CD4-positive, alpha-beta T cell (primary cell): Measurements from ENCODE around the gene AUTS2. TPM values are rescaled to one million over a fixed set of nuclear protein-coding genes. Genes with fewer than 3 reads are reported as not detected.

Experiments
- ATAC-seq: fragments of 200-7000 bp; cut with Tn5 transposase; one replicate; pipeline ENCODE4 v1.10.0; 2022; ENCODE audit warnings: mild to moderate bottlenecking; ENCODE audit not compliant: poor library complexity
- CTCF ChIA-PET: fragments of 350-600 bp; sonication (Branson Sonifier 250); formaldehyde crosslinking; loops from one replicate; lab custom pipeline; 2021; ENCODE audit warnings: antibody characterized with exemption, inconsistent platforms; lab: Charles Lee
- POLR2A ChIA-PET: fragments of 350-600 bp; sonication (Branson Sonifier 250); formaldehyde crosslinking; loops from one replicate; lab custom pipeline; 2021; ENCODE audit warnings: antibody characterized with exemption, inconsistent platforms; lab: Charles Lee
- DNase-seq, 14 experiments: peaks; one replicate each; pipeline ENCODE4 v3.0.0-alpha.2; 2013 to 2020; ENCODE audit warnings: mixed read lengths in 2 of 14
- H3K27ac ChIP-seq, 2 donors: one replicate each; pipeline versions ENCODE4 v1.5.1 to v1.7.0; 2013; ENCODE audit warnings: low read length in 2 of 2, low read depth in 1 of 2, mild to moderate bottlenecking in 1 of 2
- H3K27me3 ChIP-seq, 2 experiments: 1 replicate in 1 of 2; 2 replicates in 1 of 2; pipeline versions ENCODE4 v1.6.1 to v1.7.0; 2013; ENCODE audit warnings: low read length in 2 of 2, control low read depth in 1 of 2, mild to moderate bottlenecking in 1 of 2, moderate library complexity in 1 of 2; ENCODE audit not compliant: insufficient read depth in 2 of 2, control insufficient read depth in 1 of 2
- H3K36me3 ChIP-seq: one replicate; pipeline ENCODE4 v1.6.1; 2013; ENCODE audit warnings: low read length, control low read depth; ENCODE audit not compliant: insufficient read depth
- H3K4me1 ChIP-seq: one replicate; pipeline ENCODE4 v1.6.1; 2013; ENCODE audit warnings: low read length, control low read depth; ENCODE audit not compliant: insufficient read depth
- H3K4me3 ChIP-seq: one replicate; pipeline ENCODE4 v1.5.1; 2013; ENCODE audit warnings: mild to moderate bottlenecking, low read length, moderate library complexity
- H3K9me3 ChIP-seq, 2 experiments: 1 replicate in 1 of 2; 2 replicates in 1 of 2; pipeline versions ENCODE4 v1.6.1 to v1.7.0; 2013; ENCODE audit warnings: low read length in 2 of 2, mild to moderate bottlenecking in 2 of 2, control low read depth in 1 of 2, moderate library complexity in 1 of 2; ENCODE audit not compliant: control insufficient read depth in 1 of 2, insufficient read depth in 1 of 2
- H3K27ac Mint-ChIP-seq: one replicate; pipeline ENCODE4 v1.8.0; 2020; ENCODE audit warnings: mixed read lengths
- H3K27me3 Mint-ChIP-seq: one replicate; pipeline ENCODE4 v1.8.0; 2021; ENCODE audit warnings: mixed read lengths
- H3K36me3 Mint-ChIP-seq: one replicate; pipeline ENCODE4 v1.8.0; 2021; ENCODE audit warnings: low read depth, mixed read lengths
- H3K4me1 Mint-ChIP-seq: one replicate; pipeline ENCODE4 v1.8.0; 2021; ENCODE audit warnings: low read depth, mixed read lengths
- H3K4me3 Mint-ChIP-seq: one replicate; pipeline ENCODE4 v1.8.0; 2020; ENCODE audit warnings: mild to moderate bottlenecking, mixed read lengths
- H3K9me3 Mint-ChIP-seq: one replicate; pipeline ENCODE4 v1.8.0; 2020; ENCODE audit warnings: mixed read lengths
- intact Hi-C, 2 experiments: fragments of 100-400 bp; cut with DNase I in 1 of 2; cut with micrococcal nuclease in 1 of 2; formaldehyde crosslinking; loops; one replicate each; pipeline versions ENCODE4 v1.15.1 to v1.9.0; 2023 to 2025; cut with DNase I, micrococcal nuclease
- total RNA-seq, 174 experiments: library from RNA in 2 of 174; stranded (reverse) in 2 of 174; gene quantifications; one replicate each; pipeline ENCODE4 v1.2.3 and lab custom pipeline; 2021 to 2026
- TF ChIP-seq, protein P1 (sequence below): fragments of 200-600 bp; IDR thresholded peaks from one replicate; pipeline ENCODE4 v1.8.0; 2022; ENCODE audit warnings: antibody characterized with exemption, mild to moderate bottlenecking

Gene AUTS2
- total RNA-seq, 2 experiments from 2014 or later, result 43.6 to 47.6 TPM

DNA sequence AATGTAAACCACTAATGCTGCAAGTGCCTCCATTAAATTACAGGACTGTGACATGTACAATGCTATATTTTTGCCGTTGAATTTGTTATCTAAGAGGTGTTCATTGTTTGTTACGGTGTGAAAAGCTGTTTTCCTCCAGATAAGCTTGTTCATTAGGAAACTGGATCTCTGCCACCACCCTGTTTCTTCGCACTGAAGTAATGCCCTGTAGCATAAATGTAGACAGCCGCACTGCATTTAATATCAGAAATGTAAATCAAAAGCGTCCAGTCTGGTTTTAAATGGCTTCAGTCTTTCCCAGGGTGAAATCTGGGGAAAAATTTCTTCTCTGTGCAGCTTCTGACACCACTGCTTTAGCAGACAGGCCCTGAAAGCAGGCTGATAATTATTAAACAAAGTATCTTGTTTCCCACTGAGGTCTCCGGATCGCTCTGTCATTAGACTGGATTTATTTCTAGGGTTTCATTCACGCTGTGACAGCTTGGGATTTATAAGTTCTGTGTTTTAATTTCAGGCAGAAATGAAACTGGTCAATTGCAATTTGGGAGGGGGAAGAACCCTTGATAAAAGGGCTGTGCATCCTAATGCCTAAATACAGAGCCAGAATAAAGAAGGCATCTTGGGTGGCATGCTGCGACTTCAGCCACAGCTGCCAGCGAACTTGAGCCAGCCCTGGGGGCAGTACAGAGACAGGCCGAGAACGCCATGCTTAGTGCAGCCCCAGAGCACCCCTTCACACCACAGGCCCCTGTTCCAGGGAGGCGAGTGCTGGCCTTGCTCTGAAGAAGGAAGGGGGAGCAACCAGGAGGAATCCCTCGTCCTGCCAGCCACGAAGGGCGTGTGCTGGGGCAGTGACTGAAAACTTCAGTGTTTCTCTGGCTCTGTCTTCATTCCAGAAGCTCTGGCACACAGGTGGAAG lies 985.9 kb downstream of the AUTS2 start:
- Mint-ChIP-seq H3K27me3 (no peaks in the 10 kb centered on the region), H3K36me3 (no peaks in the 10 kb centered on the region), H3K4me1 (no peaks in the 10 kb centered on the region), H3K9me3 (no peaks in the 10 kb centered on the region), H3K4me3 (no peak overlapping the region), H3K27ac (no peak overlapping the region)
- intact Hi-C loops, result loop anchor here in 1 of 2 experiments (10.0 kb wide), 1 partner anchor 111 kb away; no protein-coding TSS in a partner anchor
- TF ChIP-seq, protein P1, sequence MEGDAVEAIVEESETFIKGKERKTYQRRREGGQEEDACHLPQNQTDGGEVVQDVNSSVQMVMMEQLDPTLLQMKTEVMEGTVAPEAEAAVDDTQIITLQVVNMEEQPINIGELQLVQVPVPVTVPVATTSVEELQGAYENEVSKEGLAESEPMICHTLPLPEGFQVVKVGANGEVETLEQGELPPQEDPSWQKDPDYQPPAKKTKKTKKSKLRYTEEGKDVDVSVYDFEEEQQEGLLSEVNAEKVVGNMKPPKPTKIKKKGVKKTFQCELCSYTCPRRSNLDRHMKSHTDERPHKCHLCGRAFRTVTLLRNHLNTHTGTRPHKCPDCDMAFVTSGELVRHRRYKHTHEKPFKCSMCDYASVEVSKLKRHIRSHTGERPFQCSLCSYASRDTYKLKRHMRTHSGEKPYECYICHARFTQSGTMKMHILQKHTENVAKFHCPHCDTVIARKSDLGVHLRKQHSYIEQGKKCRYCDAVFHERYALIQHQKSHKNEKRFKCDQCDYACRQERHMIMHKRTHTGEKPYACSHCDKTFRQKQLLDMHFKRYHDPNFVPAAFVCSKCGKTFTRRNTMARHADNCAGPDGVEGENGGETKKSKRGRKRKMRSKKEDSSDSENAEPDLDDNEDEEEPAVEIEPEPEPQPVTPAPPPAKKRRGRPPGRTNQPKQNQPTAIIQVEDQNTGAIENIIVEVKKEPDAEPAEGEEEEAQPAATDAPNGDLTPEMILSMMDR, result no peak
- H3K4me3 ChIP-seq, result no peak overlapping the region
- no peaks in the 10 kb centered on the region for H3K36me3 ChIP-seq
- ChIA-PET CTCF (interaction anchor here (1.3 kb wide), 1 partner anchor 113 kb away, joined by 3 read pairs; no protein-coding TSS in a partner anchor), POLR2A (interaction anchor here (0.7 kb wide), 2 partner anchors 30 to 38 kb away, joined by 3 read pairs; no protein-coding TSS in a partner anchor)
- H3K9me3 ChIP-seq, result no peaks in the 10 kb centered on the region
- ATAC-seq (no peak), DNase-seq (no peak)
- H3K27ac ChIP-seq, result no peak overlapping the region
- H3K27me3 ChIP-seq, result no peaks in the 10 kb centered on the region
- no peaks in the 10 kb centered on the region for H3K4me1 ChIP-seq

DNA sequence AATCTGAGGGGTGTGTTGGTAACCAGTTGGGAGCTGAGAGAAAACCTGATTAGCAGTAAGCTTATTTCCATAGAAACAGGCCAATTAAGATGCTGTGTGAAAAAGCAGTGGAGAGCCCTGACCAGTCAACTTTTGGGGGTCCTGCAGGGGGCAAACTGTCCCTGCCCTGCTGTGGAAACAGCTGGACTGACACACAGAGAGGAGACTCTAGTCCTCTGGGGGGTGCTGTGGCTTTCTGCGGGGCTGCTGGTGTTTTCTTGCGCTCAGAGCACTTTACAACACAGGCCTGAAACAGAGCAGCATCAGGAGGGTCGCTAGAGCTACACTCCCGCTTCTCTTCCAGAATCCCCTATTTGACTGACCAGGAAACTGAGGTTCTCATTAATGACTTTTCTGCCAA lies 986.8 kb downstream of the AUTS2 start:
- Histone ChIP-seq H3K4me1 (no peaks in the 10 kb centered on the region), H3K9me3 (no peaks in the 10 kb centered on the region), H3K27ac (no peak overlapping the region), H3K4me3 (no peak overlapping the region), H3K36me3 (no peaks in the 10 kb centered on the region), H3K27me3 (no peaks in the 10 kb centered on the region)
- no peak for ATAC-seq
- Mint-ChIP-seq H3K27me3 (no peaks in the 10 kb centered on the region), H3K9me3 (no peaks in the 10 kb centered on the region), H3K4me3 (no peak overlapping the region), H3K36me3 (no peaks in the 10 kb centered on the region), H3K27ac (no peak overlapping the region), H3K4me1 (no peaks in the 10 kb centered on the region)
- ChIA-PET CTCF (interaction anchor here (1.3 kb wide), 1 partner anchor 112 kb away, joined by 3 read pairs; no protein-coding TSS in a partner anchor), POLR2A (interaction anchor here (0.7 kb wide), 2 partner anchors 29 to 38 kb away, joined by 3 read pairs; no protein-coding TSS in a partner anchor)
- TF ChIP-seq, protein P1, result no peak
- DNase-seq, result peak in 5 of 14 experiments; percentile 1 to 20 (median 4)
- intact Hi-C loops, result loop anchor here in 1 of 2 experiments (10.0 kb wide), 1 partner anchor 110 kb away; no protein-coding TSS in a partner anchor

DNA sequence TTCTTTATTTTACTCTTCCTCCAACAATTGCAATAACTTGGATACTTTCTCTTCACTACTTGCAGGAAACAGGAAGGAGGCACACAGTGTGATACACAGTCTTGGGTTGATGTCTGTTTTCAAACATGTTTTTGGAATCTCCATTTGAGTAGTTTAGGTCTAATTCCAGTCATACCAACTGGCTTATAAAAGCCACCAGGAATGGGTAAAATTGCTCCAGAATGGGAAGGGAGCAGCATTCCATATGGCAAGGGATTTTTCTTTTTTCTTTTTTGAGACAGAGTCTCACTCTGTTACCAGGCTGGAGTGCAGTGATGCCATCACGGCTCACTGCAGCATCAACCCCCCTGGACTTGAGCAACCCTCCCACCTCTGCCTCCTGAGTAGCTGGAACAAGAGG lies 988.5 kb downstream of the AUTS2 start:
- POLR2A ChIA-PET, result no interaction called here
- DNase-seq, result no peak
- no peaks in the 10 kb centered on the region for H3K4me1 Mint-ChIP-seq
- Histone ChIP-seq H3K4me1 (no peaks in the 10 kb centered on the region), H3K27me3 (no peaks in the 10 kb centered on the region), H3K36me3 (no peaks in the 10 kb centered on the region), H3K27ac (no peak overlapping the region), H3K4me3 (no peak overlapping the region), H3K9me3 (no peaks in the 10 kb centered on the region)
- H3K36me3 Mint-ChIP-seq, result no peaks in the 10 kb centered on the region
- no peaks in the 10 kb centered on the region for H3K9me3 Mint-ChIP-seq
- no peaks in the 10 kb centered on the region for H3K27me3 Mint-ChIP-seq
- no peak for ATAC-seq
- no peak overlapping the region for H3K27ac Mint-ChIP-seq
- intact Hi-C loops, result loop anchor here in 1 of 2 experiments (10.0 kb wide), 1 partner anchor 108 kb away; no protein-coding TSS in a partner anchor
- no peak overlapping the region for H3K4me3 Mint-ChIP-seq
- CTCF ChIA-PET, result no interaction called here
- TF ChIP-seq, protein P1, result no peak
